HG02885 (cell line): Measurements from ENCODE around the gene BCL7C.

Experiments used
- ATAC-seq: cut with Tn5 transposase; IDR thresholded peaks from one replicate; pipeline ENCODE4 v1.9.1; 2021; ENCODE audit warnings: mild to moderate bottlenecking; ENCODE audit not compliant: unreplicated experiment, poor library complexity

BCL7C gene

DNA sequence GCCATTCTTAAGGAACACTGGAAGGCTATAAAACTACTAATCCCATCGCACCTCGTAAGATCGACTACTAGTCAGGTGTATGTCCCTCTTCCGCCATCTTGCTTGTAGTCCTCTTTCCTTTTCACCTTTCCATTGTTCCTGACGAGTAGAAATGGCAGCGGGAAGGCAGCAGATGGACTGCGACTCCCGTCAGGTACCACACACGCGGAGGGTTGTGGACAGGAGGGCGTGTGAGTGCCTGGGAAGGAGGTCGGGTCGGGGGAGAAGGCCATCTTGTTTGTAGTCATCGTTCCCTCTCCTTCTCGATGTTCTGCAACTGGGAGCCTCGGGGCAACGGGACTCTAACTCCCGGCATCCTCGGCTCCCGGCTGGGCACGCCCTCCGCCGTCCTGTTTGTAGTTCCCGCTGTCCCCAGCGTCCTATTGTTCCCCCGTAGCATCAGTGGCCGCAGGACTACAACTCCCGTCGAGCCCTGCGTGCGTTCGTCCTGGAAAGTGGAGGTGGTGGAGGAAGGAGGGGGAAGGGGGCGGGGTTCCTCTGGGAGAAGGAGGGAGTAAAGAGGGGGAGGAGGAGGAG lies 29.2 kb upstream of the BCL7C start:
- ATAC-seq = peak; percentile 70

GRCh38 chr16:30922420-30922959 lies 28.6 kb upstream of the BCL7C start:
- ATAC-seq = peak; percentile 75

DNA sequence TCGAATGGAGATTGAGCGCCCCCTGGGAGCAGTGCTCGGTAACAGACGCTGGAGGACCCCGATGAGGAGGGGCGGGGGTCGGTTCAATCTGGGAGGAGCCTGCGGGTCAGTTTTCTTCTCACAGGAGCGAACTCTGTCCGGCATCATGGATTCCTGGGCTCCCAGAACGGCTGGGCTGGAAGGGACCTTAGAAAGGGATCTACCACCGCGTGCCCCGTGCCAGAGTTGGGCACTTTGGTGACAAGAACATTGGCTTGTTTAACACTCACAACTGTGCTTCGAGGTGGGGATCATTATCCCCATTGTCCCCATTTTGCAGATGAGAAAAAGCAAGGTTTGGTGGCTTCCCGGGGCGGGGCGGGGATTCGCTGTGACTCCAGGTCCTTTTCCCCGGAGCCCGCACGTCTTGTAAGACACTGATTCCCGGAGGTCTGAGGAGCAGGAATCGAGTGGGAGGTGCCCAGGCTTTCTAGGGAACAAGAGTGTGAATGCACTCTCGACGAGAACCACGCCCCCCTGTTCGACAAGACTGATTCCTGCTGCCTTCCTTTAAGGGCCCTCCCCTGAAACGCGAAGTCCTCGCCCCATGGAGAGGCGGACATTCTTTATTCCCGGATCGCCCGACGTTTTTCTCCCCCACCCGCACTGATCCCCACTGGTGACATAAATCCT lies 28.0 kb upstream of the BCL7C start:
- no peak for ATAC-seq

DNA sequence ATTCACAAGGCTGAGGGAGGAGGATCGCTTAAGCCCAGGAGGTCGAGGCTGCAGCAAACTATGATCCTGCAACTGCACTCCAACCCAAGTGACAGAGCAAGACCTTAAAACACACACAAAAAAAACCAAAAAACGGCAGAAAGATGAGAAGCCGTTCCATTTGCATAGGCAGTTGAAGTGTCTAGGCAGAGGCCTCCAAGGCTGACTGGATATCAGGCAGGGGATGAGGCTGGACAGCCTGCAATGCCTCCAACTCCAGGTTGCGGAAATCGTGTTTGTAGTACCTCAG lies 27.5 kb upstream of the BCL7C start:
- ATAC-seq = no peak

DNA sequence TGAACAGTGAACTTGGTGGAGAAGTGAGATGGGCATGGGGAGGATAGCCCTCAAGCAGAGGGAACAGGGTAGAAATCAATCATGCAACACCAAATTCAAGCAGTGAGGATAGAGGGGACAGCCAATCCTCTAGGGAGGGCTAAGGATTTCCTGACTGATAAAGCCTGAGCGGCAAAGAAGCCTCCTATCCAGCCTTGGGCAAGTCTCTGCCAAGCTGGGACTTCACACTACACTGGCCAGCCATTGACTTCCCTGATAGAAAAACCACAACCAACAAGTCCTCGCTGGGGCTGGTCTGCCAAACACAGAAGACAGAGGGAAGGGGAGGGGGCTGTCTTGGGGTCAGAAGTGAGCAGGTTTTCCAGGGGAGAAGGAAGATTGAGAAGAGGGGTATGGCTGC lies 27.0 kb upstream of the BCL7C start:
- no peak for ATAC-seq

GRCh38 chr16:30918614-30919013 lies 24.7 kb upstream of the BCL7C start:
- ATAC-seq = no peak

DNA sequence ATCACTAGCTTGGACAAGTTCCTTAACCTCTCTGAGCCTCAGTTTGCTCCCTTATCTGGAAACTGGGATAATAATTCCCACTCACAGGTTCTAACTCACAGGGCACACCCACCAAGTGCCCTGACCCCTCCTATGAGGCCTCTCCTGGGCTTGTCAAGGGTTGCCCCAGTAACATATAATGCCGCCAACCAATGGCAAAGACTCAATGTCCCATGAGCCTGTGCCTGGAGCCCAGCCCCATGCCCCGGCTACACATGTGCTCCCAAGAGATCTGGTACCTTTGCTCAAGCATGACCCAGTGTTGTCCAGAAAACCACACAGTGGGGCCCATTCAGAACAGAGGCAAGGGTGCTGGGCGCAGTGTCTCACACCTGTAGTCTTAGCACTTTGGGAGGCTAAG lies 21.0 kb upstream of the BCL7C start:
- ATAC-seq = no peak

DNA sequence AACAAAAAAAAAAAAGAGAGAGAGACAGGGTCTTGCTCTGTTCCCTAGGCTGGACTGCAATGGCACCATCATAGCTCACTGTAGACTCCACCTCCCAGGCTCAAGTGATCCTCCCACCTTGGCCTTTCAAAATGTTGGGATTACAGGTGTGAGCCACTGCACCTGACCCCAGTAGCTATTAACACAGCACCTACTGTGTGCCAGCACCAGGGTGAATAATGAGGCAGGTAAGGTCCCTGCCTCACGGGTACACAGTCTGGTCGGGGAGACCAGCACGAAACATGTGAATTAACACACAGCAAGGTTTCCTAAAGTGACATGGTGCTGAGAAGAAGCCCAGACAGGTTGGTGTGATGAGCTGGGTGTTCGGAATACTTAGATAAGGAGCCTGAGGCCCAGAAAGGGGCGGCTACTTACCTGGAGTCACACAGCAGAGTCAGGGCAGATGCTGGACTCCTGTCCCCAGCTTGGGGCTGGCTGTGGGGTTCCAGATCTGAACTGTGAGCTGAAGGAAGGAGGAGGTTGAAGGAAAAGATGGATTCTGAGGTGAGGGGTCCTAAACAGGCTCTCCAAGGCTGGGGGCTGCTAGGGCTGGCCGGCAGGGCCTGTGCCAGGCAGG lies 19.0 kb upstream of the BCL7C start:
- ATAC-seq = no peak

DNA sequence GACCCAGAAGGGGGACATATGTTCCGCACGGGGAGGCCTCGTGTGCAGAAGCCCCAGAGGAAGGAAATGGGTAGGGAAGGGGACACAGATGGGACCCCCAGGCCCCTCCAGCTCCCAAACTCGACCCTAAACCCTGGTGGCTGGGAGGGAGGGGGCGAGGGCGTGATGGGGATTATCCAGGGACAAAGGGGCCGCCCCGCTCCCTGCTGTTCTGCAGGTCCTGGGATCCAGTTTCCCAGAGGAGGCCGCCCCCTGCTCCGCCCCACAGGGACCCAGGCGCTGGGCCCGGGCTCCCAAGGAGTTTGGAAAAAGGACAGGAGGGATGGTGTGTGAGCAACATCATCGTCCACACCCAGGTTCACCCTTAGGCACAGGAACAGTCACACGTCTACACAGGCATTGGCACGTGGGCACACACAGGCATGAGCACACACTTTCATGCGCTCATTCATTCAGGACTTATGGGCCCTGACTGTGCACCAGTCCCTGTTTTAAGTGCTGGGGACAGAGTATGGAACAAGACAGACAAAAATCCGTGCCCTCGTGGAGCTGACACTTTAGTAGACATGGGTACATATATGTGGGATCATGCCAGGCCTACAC lies 16.7 kb upstream of the BCL7C start:
- ATAC-seq = no peak

DNA sequence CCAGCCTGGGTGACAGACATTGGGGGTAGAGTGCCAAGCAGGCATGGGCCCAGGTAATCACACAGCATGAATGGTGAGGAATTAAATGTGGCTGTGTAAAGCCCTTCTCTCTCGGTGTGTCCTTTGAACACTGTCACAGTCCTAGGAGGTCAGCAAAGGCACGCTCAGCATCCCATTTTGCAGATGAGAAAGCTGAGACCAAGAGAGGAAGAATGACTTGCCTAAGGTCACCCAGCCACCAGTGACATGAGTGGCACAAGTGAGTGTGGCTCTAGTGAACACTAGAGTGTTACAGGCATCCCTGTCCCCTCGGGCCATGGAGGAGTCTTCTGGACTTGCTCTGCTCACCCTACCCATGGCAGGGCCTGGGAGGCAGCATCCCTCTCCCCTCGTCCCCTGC lies 13.2 kb upstream of the BCL7C start:
- ATAC-seq = no peak

DNA sequence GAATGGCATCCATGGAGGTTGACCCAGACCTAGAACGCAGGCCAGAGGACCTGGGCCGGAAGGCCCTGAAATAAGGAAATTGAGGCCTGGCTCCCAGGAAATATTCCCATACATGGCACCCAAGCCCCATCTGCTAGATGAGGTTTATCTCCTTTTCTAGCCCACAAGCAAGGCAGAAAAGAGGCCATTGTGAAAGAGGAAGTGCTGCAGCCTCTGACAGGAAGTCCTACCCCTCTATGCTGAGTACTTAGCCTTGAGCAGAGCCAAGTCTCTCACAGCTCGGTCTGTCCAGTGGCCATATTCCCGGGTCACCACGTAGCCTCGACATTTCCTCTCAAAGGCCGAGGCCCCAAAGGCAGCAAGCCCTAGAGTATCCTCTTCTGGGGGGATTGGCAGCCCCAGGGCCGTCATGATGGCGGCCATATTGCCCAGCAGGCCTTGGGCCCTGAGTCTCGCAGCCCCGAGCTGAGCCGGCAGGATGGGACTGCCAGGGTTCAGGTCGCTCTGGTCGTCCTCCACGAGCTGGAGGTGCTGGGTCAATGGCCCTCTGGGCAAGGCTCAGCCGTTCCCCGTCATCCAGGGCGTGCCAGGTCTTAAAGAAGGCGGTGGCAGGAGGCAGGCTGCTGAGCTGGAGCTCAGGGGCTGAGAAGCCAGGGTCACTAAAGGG lies 10.4 kb upstream of the BCL7C start:
- ATAC-seq = no peak

- no peak for ATAC-seq
These were observed 9.7 kb upstream of the BCL7C start for GRCh38 chr16:30903596-30903995.

DNA sequence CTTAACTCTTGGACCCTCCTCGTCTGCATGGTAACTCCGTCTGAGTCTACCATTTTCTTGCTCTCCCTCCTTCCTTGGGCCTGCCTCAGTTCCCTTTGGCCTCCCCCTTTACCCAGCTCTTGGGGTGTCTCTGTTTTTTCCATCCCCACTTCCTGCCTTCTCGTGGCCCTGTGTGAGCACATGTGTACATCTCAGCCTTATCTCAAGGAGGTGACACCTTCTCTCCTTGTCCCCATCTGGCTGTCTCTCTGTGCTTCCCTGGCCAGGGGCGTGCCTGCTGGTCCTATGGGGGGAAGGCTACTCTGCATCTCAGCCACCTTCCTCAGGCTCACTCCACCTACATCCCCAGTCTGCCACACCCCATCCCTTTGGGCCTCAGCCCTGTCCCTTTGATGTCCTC lies 9.1 kb upstream of the BCL7C start:
- no peak for ATAC-seq

GRCh38 chr16:30902029-30902972 lies 8.4 kb upstream of the BCL7C start:
- peak; percentile 80 for ATAC-seq

GRCh38 chr16:30901201-30902028 lies 7.5 kb upstream of the BCL7C start:
- ATAC-seq = no peak

DNA sequence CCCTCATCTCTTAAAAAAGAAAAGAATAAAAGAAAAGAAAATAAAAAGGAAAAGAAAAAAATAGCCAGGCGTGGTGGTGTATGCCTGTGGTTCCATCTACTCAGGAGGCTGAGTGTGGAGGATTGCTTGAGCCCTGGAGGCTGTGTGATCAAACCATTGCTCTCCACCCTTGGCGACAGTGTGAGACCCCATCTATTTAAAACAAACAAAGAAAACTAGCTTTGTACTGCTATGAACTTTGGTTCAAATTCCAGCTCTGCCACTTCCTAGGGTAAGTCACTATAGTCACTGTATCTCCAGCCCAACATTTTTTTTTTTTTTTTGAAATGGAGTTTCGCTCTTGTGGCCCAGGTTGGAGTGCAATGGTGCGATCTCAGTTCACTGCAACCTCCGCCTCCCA lies 6.7 kb upstream of the BCL7C start:
- no peak for ATAC-seq

DNA sequence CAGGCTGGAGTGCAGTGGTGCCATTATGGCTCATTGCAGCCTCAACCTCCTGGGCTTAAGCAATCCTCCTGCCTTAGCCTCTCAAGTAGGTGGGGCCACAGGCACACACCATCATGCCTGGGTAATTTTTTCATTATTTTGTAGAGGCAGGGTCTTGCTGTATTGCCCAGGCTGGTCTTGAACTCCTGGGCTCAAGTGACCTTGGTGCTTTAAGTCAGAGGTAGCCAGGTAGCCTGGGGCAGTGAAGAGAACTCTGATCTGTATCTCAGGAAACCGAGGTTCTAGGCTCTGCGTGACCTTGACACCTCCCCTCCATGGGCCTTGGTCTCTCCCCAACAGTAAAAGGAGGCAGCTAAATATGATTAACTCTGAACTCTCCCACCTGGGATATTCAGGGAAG lies 5.9 kb upstream of the BCL7C start:
- ATAC-seq = no peak

- ATAC-seq = peak; percentile 45
These were observed 3.2 kb upstream of the BCL7C start for GRCh38 chr16:30896889-30897733.
